ENCODE results near the gene LIF. TPM values are rescaled to one million over a fixed set of nuclear protein-coding genes. Genes with fewer than 3 reads are reported as not detected.

LIF gene
- total RNA-seq, 6 donors from 2014 or later: 0.89 to 16.9 (median 3.8) TPM

DNA sequence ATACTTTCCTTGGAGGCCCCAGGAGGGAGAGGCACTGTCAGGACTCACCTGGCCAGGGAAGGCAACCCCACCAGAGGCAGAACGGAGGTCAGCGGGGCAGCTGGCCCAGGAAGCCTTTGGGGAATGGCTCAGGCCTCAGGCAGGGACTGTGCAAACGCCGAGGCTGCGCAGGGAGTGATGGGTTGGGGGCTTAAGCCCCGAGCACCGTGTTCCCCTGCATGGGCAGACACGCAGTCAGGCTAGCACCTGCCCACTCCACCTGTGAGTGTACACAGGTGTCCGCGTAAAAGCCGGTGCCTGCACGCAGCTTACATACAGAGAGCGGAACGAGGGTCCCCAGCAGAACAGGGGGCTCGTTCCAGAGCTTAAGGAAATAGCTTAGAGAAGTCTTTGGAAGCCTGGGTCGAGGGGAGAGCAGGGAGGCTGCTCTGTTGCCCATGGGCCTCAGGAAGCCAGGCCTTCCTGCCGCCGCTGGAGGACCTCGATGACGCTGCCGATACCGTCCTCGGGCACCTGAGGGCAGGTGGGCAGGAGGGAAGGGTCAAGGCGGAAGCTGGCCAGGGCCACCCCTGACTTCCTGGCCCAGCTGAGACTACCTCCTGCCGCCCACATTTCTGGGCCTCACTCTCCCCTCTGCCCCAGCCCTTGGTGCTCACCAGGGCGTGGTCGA lies 38.8 kb upstream of the LIF start:
- DNase-seq (no peak), ATAC-seq (ENCODE audit: low FRiP score in 2 of 2) (no peak)
- H3K9me3 ChIP-seq: no peaks in the 10 kb centered on the region
- H3K4me1 ChIP-seq: peaks cover 23 to 35% (median 24%) of the 10 kb centered on the region in 4 donors
- WGBS, 2 donors: 96 to 98% methylated on average over 21 to 26 of the region's 27 CpGs
- TF ChIP-seq, protein P1, sequence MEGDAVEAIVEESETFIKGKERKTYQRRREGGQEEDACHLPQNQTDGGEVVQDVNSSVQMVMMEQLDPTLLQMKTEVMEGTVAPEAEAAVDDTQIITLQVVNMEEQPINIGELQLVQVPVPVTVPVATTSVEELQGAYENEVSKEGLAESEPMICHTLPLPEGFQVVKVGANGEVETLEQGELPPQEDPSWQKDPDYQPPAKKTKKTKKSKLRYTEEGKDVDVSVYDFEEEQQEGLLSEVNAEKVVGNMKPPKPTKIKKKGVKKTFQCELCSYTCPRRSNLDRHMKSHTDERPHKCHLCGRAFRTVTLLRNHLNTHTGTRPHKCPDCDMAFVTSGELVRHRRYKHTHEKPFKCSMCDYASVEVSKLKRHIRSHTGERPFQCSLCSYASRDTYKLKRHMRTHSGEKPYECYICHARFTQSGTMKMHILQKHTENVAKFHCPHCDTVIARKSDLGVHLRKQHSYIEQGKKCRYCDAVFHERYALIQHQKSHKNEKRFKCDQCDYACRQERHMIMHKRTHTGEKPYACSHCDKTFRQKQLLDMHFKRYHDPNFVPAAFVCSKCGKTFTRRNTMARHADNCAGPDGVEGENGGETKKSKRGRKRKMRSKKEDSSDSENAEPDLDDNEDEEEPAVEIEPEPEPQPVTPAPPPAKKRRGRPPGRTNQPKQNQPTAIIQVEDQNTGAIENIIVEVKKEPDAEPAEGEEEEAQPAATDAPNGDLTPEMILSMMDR (IDR thresholded peaks at IDR 0.05): no peak
- H3K36me3 ChIP-seq: peaks cover 7 to 36% (median 22%) of the 10 kb centered on the region in 4 donors
- no peak overlapping the region for H3K27ac ChIP-seq
- H3K4me3 ChIP-seq: no peak overlapping the region
- no peaks in the 10 kb centered on the region for H3K27me3 ChIP-seq

GRCh38 chr22:30284666-30285065 lies 38.1 kb upstream of the LIF start:
- Histone ChIP-seq H3K27me3 (no peaks in the 10 kb centered on the region), H3K4me1 (peaks cover 20 to 34% (median 22%) of the 10 kb centered on the region in 4 donors), H3K4me3 (no peak overlapping the region), H3K36me3 (peaks cover 7 to 36% (median 22%) of the 10 kb centered on the region in 4 donors), H3K9me3 (no peaks in the 10 kb centered on the region), H3K27ac (no peak overlapping the region)
- TF ChIP-seq EP300 (IDR thresholded peaks at IDR 0.05): no peak
- TF ChIP-seq POLR2A (IDR thresholded peaks at IDR 0.05): no peak
- TF ChIP-seq POLR2AphosphoS5 (IDR thresholded peaks at IDR 0.05): no peak
- TF ChIP-seq, protein P1 (IDR thresholded peaks at IDR 0.05): no peak
- ATAC-seq (ENCODE audit: low FRiP score in 2 of 2) (no peak), DNase-seq (no peak)
- 86 to 92% methylated on average over 4 of the region's 4 CpGs for WGBS, 2 donors

GRCh38 chr22:30284172-30284571 lies 37.6 kb upstream of the LIF start:
- no peak for DNase-seq
- Histone ChIP-seq H3K4me1 (peaks cover 22 to 39% (median 25%) of the 10 kb centered on the region in 4 donors), H3K9me3 (no peaks in the 10 kb centered on the region), H3K27ac (no peak overlapping the region), H3K4me3 (no peak overlapping the region), H3K27me3 (no peaks in the 10 kb centered on the region), H3K36me3 (peaks cover 7 to 36% (median 22%) of the 10 kb centered on the region in 4 donors)
- no peak for TF ChIP-seq POLR2AphosphoS5 (IDR thresholded peaks at IDR 0.05)
- no peak for TF ChIP-seq POLR2A (IDR thresholded peaks at IDR 0.05)
- no peak for TF ChIP-seq EP300 (IDR thresholded peaks at IDR 0.05)
- TF ChIP-seq, protein P1 (IDR thresholded peaks at IDR 0.05): no peak
- no peak for ATAC-seq (ENCODE audit: low FRiP score in 2 of 2)
- WGBS, 2 donors: 81 to 92% methylated on average over 4 to 9 of the region's 9 CpGs

GRCh38 chr22:30283342-30283741 lies 36.8 kb upstream of the LIF start:
- ATAC-seq (ENCODE audit: low FRiP score in 2 of 2) (no peak), DNase-seq (no peak)
- TF ChIP-seq EP300 (IDR thresholded peaks at IDR 0.05) (no peak), POLR2A (IDR thresholded peaks at IDR 0.05) (no peak), POLR2AphosphoS5 (IDR thresholded peaks at IDR 0.05) (no peak)
- TF ChIP-seq, protein P1 (IDR thresholded peaks at IDR 0.05): no peak
- Histone ChIP-seq H3K4me1 (peaks cover 17 to 33% (median 24%) of the 10 kb centered on the region in 4 donors), H3K36me3 (peaks cover 7 to 36% (median 22%) of the 10 kb centered on the region in 4 donors), H3K27me3 (no peaks in the 10 kb centered on the region), H3K4me3 (no peak overlapping the region), H3K27ac (no peak overlapping the region), H3K9me3 (no peaks in the 10 kb centered on the region)
- 60 to 100% methylated on average over 1 of the region's 4 CpGs for WGBS, 2 donors

GRCh38 chr22:30282616-30283046 lies 36.1 kb upstream of the LIF start:
- Histone ChIP-seq H3K27ac (no peak overlapping the region), H3K4me3 (no peak overlapping the region), H3K36me3 (peaks cover 7 to 36% (median 22%) of the 10 kb centered on the region in 4 donors), H3K27me3 (no peaks in the 10 kb centered on the region), H3K9me3 (no peaks in the 10 kb centered on the region), H3K4me1 (peaks cover 17 to 33% (median 24%) of the 10 kb centered on the region in 4 donors)
- no peak for ATAC-seq (ENCODE audit: low FRiP score in 2 of 2)
- no peak for DNase-seq
- TF ChIP-seq POLR2A (IDR thresholded peaks at IDR 0.05) (no peak), POLR2AphosphoS5 (IDR thresholded peaks at IDR 0.05) (no peak), EP300 (IDR thresholded peaks at IDR 0.05) (no peak)
- TF ChIP-seq, protein P1 (IDR thresholded peaks at IDR 0.05): no peak
- WGBS, 2 donors: 62 to 73% methylated on average over 2 to 6 of the region's 7 CpGs

Measured in upper lobe of left lung (tissue), 6 donors.